WTC11 (cell line): ENCODE data around the gene BTBD9. TPM values are rescaled to one million over a fixed set of nuclear protein-coding genes. Genes with fewer than 3 reads are reported as not detected.

Experiments
- ATAC-seq: fragments of 200-7000 bp; cut with Tn5 transposase; 2 replicates; pipeline ENCODE4 v1.10.0; 2021; ENCODE audit warnings: mild to moderate bottlenecking, moderate library complexity
- CTCF ChIA-PET: fragments of 300-600 bp; sonication (Branson Sonifier 250); formaldehyde crosslinking; loops from one replicate; lab custom pipeline; 2021; ENCODE audit warnings: antibody characterized with exemption; lab: Charles Lee
- POLR2A ChIA-PET: fragments of 350-600 bp; sonication (Branson Sonifier 250); formaldehyde crosslinking; loops from one replicate; lab custom pipeline; 2021; ENCODE audit warnings: antibody characterized with exemption; lab: Charles Lee
- DNase-seq: peaks from one replicate; pipeline ENCODE4 v3.0.0; 2021; ENCODE audit warnings: low spot score
- H3K27ac Mint-ChIP-seq: 2 replicates; pipeline ENCODE4 v1.8.0; 2021; ENCODE audit warnings: mixed read lengths
- H3K27me3 Mint-ChIP-seq: 2 replicates; pipeline ENCODE4 v1.8.0; 2021; ENCODE audit warnings: low read depth, mild to moderate bottlenecking, moderate library complexity, mixed read lengths
- H3K36me3 Mint-ChIP-seq: 2 replicates; pipeline ENCODE4 v1.8.0; 2021; ENCODE audit warnings: mixed read lengths
- H3K4me1 Mint-ChIP-seq: 2 replicates; pipeline ENCODE4 v1.8.0; 2022; ENCODE audit warnings: mixed read lengths
- H3K4me3 Mint-ChIP-seq: 2 replicates; pipeline ENCODE4 v1.8.0; 2021; ENCODE audit warnings: mild to moderate bottlenecking, moderate library complexity, mixed read lengths
- H3K9me3 Mint-ChIP-seq: 2 replicates; pipeline ENCODE4 v1.8.0; 2021; ENCODE audit warnings: mixed read lengths
- AR ChIP-seq: fragments of 250-450 bp; sonication (Bioruptor Pico); IDR thresholded peaks from 2 replicates; pipeline ENCODE4 v1.9.0; 2021; ENCODE audit warnings: mild to moderate bottlenecking
- ATF3 ChIP-seq: sonication (generic); formaldehyde crosslinking; conservative IDR thresholded peaks from 2 replicates; pipeline ENCODE4 v1.8.1; 2022; ENCODE audit warnings: mild to moderate bottlenecking, missing genetic modification reagents
- CBFB ChIP-seq: sonication (generic); formaldehyde crosslinking; IDR thresholded peaks from 2 replicates; pipeline ENCODE4 v1.8.1; 2022; ENCODE audit warnings: mild to moderate bottlenecking, low read depth, missing genetic modification reagents
- E2F1 ChIP-seq: sonication (generic); formaldehyde crosslinking; IDR thresholded peaks from 2 replicates; pipeline ENCODE4 v1.8.0; 2022; ENCODE audit warnings: mild to moderate bottlenecking, missing genetic modification reagents
- E2F5 ChIP-seq: sonication (generic); formaldehyde crosslinking; IDR thresholded peaks from 2 replicates; pipeline ENCODE4 v1.8.1; 2022; ENCODE audit warnings: mild to moderate bottlenecking, moderate library complexity, missing genetic modification reagents
- FOXP1 ChIP-seq: sonication (generic); formaldehyde crosslinking; IDR thresholded peaks from 2 replicates; pipeline ENCODE4 v1.8.0; 2022; ENCODE audit warnings: missing genetic modification reagents, mild to moderate bottlenecking, moderate library complexity, borderline replicate concordance
- FOXP4 ChIP-seq: sonication (generic); formaldehyde crosslinking; IDR thresholded peaks from 2 replicates; pipeline ENCODE4 v1.8.0; 2022; ENCODE audit warnings: mild to moderate bottlenecking, missing genetic modification reagents
- GRHL2 ChIP-seq: fragments of 250-450 bp; sonication (Bioruptor Pico); IDR thresholded peaks from 2 replicates; pipeline ENCODE4 v1.8.0; 2022; ENCODE audit warnings: mild to moderate bottlenecking, moderate library complexity; ENCODE audit not compliant: insufficient replicate concordance, severe bottlenecking
- GTF2I ChIP-seq: fragments of 250-450 bp; sonication (Bioruptor Pico); conservative IDR thresholded peaks from 2 replicates; pipeline ENCODE4 v1.4.0; 2021; ENCODE audit warnings: mild to moderate bottlenecking
- JAZF1 ChIP-seq: fragments of 250-450 bp; sonication (Bioruptor Pico); IDR thresholded peaks from 2 replicates; pipeline ENCODE4 v1.9.0; 2021; ENCODE audit warnings: moderate library complexity, mild to moderate bottlenecking, inconsistent platforms
- JUN ChIP-seq: sonication (generic); formaldehyde crosslinking; IDR thresholded peaks from 2 replicates; pipeline ENCODE4 v1.8.0; 2023; ENCODE audit warnings: mild to moderate bottlenecking, missing genetic modification reagents
- MAX ChIP-seq: sonication (generic); formaldehyde crosslinking; IDR thresholded peaks from 2 replicates; pipeline ENCODE4 v1.8.0; 2022; ENCODE audit warnings: mild to moderate bottlenecking, missing genetic modification reagents
- NFE2L1 ChIP-seq: sonication (generic); formaldehyde crosslinking; IDR thresholded peaks from 2 replicates; pipeline ENCODE4 v1.8.1; 2023; ENCODE audit warnings: missing genetic modification reagents
- NR1H2 ChIP-seq: sonication (generic); formaldehyde crosslinking; IDR thresholded peaks from 2 replicates; pipeline ENCODE4 v1.9.0; 2021; ENCODE audit warnings: mild to moderate bottlenecking, moderate library complexity, missing genetic modification reagents
- NR2C2 ChIP-seq: sonication (generic); formaldehyde crosslinking; IDR thresholded peaks from 2 replicates; pipeline ENCODE4 v1.8.0; 2022; ENCODE audit warnings: mild to moderate bottlenecking, missing genetic modification reagents
- TP53 ChIP-seq: sonication (generic); formaldehyde crosslinking; IDR thresholded peaks from 2 replicates; pipeline ENCODE4 v1.8.1; 2023; ENCODE audit warnings: mild to moderate bottlenecking, missing genetic modification reagents
- ZBTB43 ChIP-seq: sonication (generic); formaldehyde crosslinking; IDR thresholded peaks from 2 replicates; pipeline ENCODE4 v1.8.1; 2023; ENCODE audit warnings: mild to moderate bottlenecking, missing genetic modification reagents
- ZNF281 ChIP-seq: sonication (generic); formaldehyde crosslinking; IDR thresholded peaks from 2 replicates; pipeline ENCODE4 v1.8.0; 2023; ENCODE audit warnings: mild to moderate bottlenecking, missing genetic modification reagents
- ZNF317 ChIP-seq: sonication (generic); formaldehyde crosslinking; IDR thresholded peaks from 2 replicates; pipeline ENCODE4 v1.8.1; 2023; ENCODE audit warnings: low read depth, mild to moderate bottlenecking, moderate library complexity, missing genetic modification reagents, borderline replicate concordance
- ZNF396 ChIP-seq: fragments of 250-450 bp; sonication (Bioruptor Pico); IDR thresholded peaks from 2 replicates; pipeline ENCODE4 v1.8.0; 2021; ENCODE audit warnings: mild to moderate bottlenecking, moderate library complexity, borderline replicate concordance
- ZNF671 ChIP-seq: fragments of 250-450 bp; sonication (Bioruptor Pico); IDR thresholded peaks from 2 replicates; pipeline ENCODE4 v1.8.0; 2021; ENCODE audit warnings: mild to moderate bottlenecking
- total RNA-seq: library from RNA; stranded (reverse); gene quantifications from 3 replicates; pipeline ENCODE4 v1.2.3, GENCODE V29; 2021

BTBD9 gene
- total RNA-seq, 1 experiment from 2014 or later = 4.2 TPM

GRCh38 chr6:38371881-38372280 lies 267.8 kb downstream of the BTBD9 start (continued):
- TF ChIP-seq E2F5 (CRISPR knock-in tag) (no peak), JUN (CRISPR knock-in tag) (no peak)

- H3K4me1 Mint-ChIP-seq = peaks cover 18% of the 10 kb centered on the region
- no peak overlapping the region for H3K4me3 Mint-ChIP-seq
- CTCF ChIA-PET = no interaction called here
- no peak overlapping the region for H3K27ac Mint-ChIP-seq
- DNase-seq (no peak), ATAC-seq (peak; percentile 73)
- TF ChIP-seq CBFB (CRISPR knock-in tag) (no peak), NR2C2 (no peak), FOXP4 (no peak), NR1H2 (CRISPR knock-in tag) (no peak), MAX (CRISPR knock-in tag) (no peak)
- H3K27me3 Mint-ChIP-seq = no peaks in the 10 kb centered on the region
- POLR2A ChIA-PET = interaction anchor here (1.0 kb wide), 1 partner anchor 14 kb away, joined by 3 read pairs; no protein-coding TSS in a partner anchor
- H3K36me3 Mint-ChIP-seq = no peaks in the 10 kb centered on the region
- H3K9me3 Mint-ChIP-seq = no peaks in the 10 kb centered on the region
Measured at GRCh38 chr6:38370653-38371601, 268.8 kb downstream of the BTBD9 start.

- ChIA-PET CTCF (interaction anchor here (0.5 kb wide), 1 partner anchor 662 kb away, joined by 3 read pairs; no protein-coding TSS in a partner anchor), POLR2A (interaction anchor here (0.6 kb wide), 1 partner anchor 282 kb away, joined by 3 read pairs; no protein-coding TSS in a partner anchor)
- ATAC-seq (no peak), DNase-seq (no peak)
- Mint-ChIP-seq H3K27ac (no peak overlapping the region), H3K4me1 (peaks cover 11% of the 10 kb centered on the region), H3K36me3 (no peaks in the 10 kb centered on the region), H3K27me3 (no peaks in the 10 kb centered on the region), H3K4me3 (no peak overlapping the region), H3K9me3 (no peaks in the 10 kb centered on the region)
- no peak for TF ChIP-seq E2F1 (CRISPR knock-in tag)
- no peak for TF ChIP-seq TP53 (CRISPR knock-in tag)
- no peak for TF ChIP-seq AR (CRISPR knock-in tag)
- TF ChIP-seq ZNF281 = no peak
- no peak for TF ChIP-seq ZNF317 (CRISPR knock-in tag)
- no peak for TF ChIP-seq FOXP1
- no peak for TF ChIP-seq GRHL2 (CRISPR knock-in tag)
- no peak for TF ChIP-seq ZNF396 (CRISPR knock-in tag)
- TF ChIP-seq ATF3 (CRISPR knock-in tag) = no peak
- no peak for TF ChIP-seq ZNF671 (CRISPR knock-in tag)
- TF ChIP-seq JAZF1 (CRISPR knock-in tag) = no peak
- no peak for TF ChIP-seq NFE2L1 (CRISPR knock-in tag)
- TF ChIP-seq ZBTB43 = no peak
- no peak for TF ChIP-seq GTF2I (CRISPR knock-in tag)
Measured at GRCh38 chr6:38367231-38367630, 272.5 kb downstream of the BTBD9 start.
